ENCODE measurements around the gene ARMC7. TPM values are rescaled to one million over a fixed set of nuclear protein-coding genes. Genes with fewer than 3 reads are reported as not detected.

Gene ARMC7
- total and polyA plus RNA-seq, 10 of the 15 experiments (the other 5 are each of a cell fraction or from before 2014, with no cell fraction given), result 1.5 to 19.8 (median 6.3) TPM

DNA sequence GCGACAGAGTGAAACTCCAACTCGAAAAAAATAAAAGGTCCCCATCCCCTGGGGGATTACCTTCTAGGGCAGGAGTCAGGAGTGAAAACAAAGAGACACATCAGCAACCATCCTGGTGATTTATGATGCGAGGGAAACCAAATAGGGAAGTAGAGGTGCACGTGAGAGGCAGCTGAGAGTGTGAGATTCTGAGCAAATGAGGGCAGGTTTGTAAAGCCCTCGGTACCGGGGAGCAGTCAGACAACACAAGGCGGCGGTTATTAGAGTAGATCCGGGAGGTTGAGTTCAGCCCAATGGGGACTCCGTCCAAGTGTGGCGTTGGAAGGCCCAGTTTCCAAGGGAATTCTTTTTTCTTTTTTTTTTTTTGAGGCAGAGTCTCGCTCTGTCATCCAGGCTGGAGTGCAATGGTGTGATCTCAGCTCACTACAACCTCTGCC lies 7.4 kb upstream of the ARMC7 start (continued):
- TF ChIP-seq MEF2A (IDR thresholded peaks at IDR 0.05; ENCODE audit: insufficient read depth, low read depth, low read length), result no peak
- TF ChIP-seq PKNOX1 (IDR thresholded peaks at IDR 0.05), result peak; percentile 83

DNA sequence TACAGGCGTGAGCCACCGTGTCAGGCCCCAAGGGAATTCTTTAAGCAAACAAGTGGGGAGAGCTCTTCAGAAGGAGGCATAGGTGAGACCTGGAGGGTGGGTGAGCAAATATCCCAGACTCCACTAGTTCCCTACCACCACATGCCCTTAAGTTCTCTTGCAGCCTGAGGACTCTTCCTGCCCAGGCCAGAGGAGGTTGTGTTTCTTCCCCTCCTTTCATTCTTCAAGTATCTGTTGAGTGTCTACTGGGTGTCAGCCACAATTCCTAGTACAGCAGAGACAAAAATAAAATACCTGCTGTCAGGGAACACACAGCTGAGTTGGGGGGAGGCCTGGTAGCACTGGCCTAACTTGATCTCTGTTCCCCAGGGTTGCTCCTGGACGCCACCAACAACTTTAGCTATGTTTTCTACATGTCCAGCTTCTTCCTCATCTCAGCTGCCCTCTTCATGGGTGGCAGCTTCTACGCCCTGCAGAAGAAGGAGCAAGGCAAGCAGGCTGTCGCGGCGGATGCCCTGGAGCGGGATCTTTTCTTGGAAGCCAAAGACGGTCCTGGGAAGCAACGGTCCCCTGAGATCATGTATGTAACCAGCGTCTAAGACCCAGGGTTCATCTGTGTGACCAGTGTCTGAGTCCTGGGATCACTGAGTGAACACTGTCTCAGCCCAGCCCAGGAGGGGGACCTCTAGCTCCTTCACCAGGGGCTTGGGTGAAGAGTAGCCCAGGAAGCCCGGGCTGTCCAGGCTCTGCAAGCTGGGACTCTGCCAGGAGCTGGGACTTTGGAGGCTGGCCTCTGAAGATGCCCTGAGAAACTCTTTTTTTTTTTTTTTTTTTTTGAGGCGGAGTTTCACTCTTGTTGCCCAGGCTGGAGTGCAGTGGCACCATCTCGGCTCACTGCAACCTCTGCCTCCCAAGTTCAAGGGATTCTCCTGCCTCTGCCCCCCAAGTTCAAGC lies 5.9 kb upstream of the ARMC7 start:
- H3K9ac ChIP-seq (ENCODE audit: control insufficient read depth, insufficient read depth, low read length), result no peak overlapping the region
- ChIA-PET SMC1A (ENCODE audit: uncharacterized antibody, unreplicated experiment) (interaction anchor here (0.7 to 1.8 kb wide), 4 partner anchors 15 to 142 kb away, joined by 3 to 7 read pairs (median 4); no protein-coding TSS in a partner anchor), CTCF (interaction anchor here (0.6 to 4.3 kb wide), 11 partner anchors 8 to 142 kb away, joined by 3 to 30 read pairs (median 7); partner anchors contain the start of gene MRPL58), POLR2A (interaction anchor here (0.5 to 0.7 kb wide), 4 partner anchors 35 to 421 kb away, joined by 3 to 5 read pairs (median 4); partner anchors contain the start of gene LLGL2), RAD21 (ENCODE audit: unreplicated experiment) (interaction anchor here (0.7 to 3.0 kb wide), 4 partner anchors 11 to 142 kb away, joined by 3 to 14 read pairs (median 6); no protein-coding TSS in a partner anchor)
- no peaks in the 10 kb centered on the region for H3K36me3 ChIP-seq (ENCODE audit: control insufficient read depth in 2 of 2, insufficient read depth in 2 of 2, low read length in 1 of 2)
- ATAC-seq, result no peak
- no peak overlapping the region for H3K27ac ChIP-seq (ENCODE audit: control insufficient read depth, insufficient read depth)
- H2AFZ ChIP-seq (ENCODE audit: control insufficient read depth, low read depth, low read length), result no peak overlapping the region
- H4K20me1 ChIP-seq (ENCODE audit: control insufficient read depth, insufficient read depth), result no peaks in the 10 kb centered on the region
- H3K79me2 ChIP-seq (ENCODE audit: control insufficient read depth, insufficient read depth, low read length), result no peaks in the 10 kb centered on the region
- no peak for FAIRE-seq
- intact Hi-C loops (cut with micrococcal nuclease; ENCODE audit: unreplicated experiment), result no loop called here
- H3K27me3 ChIP-seq (replicated peaks in 1 of 2; ENCODE audit: control insufficient read depth in 2 of 2, insufficient read depth in 2 of 2, low read length in 1 of 2), result no peaks in the 10 kb centered on the region
- in situ Hi-C loops (cut with MboI), result no loop called here
- WGBS (ENCODE audit: insufficient coverage, insufficient replicate concordance, low lambda C conversion rate, missing lambda C conversion rate), result 67% methylated on average over 13 of the region's 14 CpGs
- no peak for TF ChIP-seq POLR2AphosphoS2 (IDR thresholded peaks at IDR 0.05; ENCODE audit: low read depth, low read length)
- TF ChIP-seq CTCF (IDR thresholded peaks at IDR 0.05 in 2 of 3, conservative IDR thresholded peaks at IDR 0.05 in 1 of 3; ENCODE audit: control insufficient read depth in 2 of 3, extremely low read depth in 1 of 3, insufficient read depth in 1 of 3, low read depth in 3 of 3, low read length in 3 of 3), result no peak
- TF ChIP-seq POLR2AphosphoS5 (IDR thresholded peaks at IDR 0.05; ENCODE audit: low read length), result no peak
- TF ChIP-seq, protein P1, sequence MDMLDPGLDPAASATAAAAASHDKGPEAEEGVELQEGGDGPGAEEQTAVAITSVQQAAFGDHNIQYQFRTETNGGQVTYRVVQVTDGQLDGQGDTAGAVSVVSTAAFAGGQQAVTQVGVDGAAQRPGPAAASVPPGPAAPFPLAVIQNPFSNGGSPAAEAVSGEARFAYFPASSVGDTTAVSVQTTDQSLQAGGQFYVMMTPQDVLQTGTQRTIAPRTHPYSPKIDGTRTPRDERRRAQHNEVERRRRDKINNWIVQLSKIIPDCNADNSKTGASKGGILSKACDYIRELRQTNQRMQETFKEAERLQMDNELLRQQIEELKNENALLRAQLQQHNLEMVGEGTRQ (IDR thresholded peaks at IDR 0.05; ENCODE audit: borderline replicate concordance, low read depth, low read length), result no peak
- no peak for TF ChIP-seq SPI1 (IDR thresholded peaks at IDR 0.05; ENCODE audit: borderline replicate concordance, insufficient read depth, low read depth, low read length)
- no peak for TF ChIP-seq SREBF1 (IDR thresholded peaks at IDR 0.05; ENCODE audit: low read length)
- peaks cover 5% of the 10 kb centered on the region; the same call in 1 of the 2 replicates for H3K4me1 ChIP-seq (ENCODE audit: control insufficient read depth, insufficient read depth, low read length)
- no TSS peak for BruUV-seq (replicated peaks)
- no peaks in the 10 kb centered on the region for H3K9me3 ChIP-seq (replicated peaks; ENCODE audit: control insufficient read depth, insufficient read depth, low read length)
- H3K4me3 ChIP-seq, result no peak overlapping the region
- no peak overlapping the region for H3K4me2 ChIP-seq (ENCODE audit: control insufficient read depth, insufficient read depth)
- no peak for DNase-seq (ENCODE audit: low read depth, low spot score)

Measured in GM12878 (cell line).